ENCODE measurements around the gene GAGE2A.
"Not testable (repeated sequence)": the region's sequence is repeated elsewhere in the genome, so short reads cannot be mapped to it uniquely, and the experiment has no call there.

GAGE2A gene, protein sequence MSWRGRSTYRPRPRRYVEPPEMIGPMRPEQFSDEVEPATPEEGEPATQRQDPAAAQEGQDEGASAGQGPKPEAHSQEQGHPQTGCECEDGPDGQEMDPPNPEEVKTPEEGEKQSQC

DNA sequence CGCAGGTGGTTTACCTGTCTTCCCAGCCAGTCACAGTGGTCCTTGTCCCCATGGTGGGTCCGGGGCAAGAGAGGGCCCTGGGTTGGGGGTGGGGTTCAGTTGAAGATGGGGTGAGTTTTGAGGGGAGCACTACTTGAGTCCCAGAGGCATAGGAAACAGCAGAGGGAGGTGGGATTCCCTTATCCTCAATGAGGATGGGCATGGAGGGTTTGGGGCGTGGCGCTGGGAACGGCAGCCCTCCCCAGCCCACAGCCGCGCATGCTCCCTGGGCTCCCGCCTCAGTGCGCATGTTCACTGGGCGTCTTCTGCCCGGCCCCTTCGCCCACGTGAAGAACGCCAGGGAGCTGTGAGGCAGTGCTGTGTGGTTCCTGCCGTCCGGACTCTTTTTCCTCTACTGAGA lies at the start of gene GAGE2A:
GAGE2A (plus strand) TSS at position 301 of the 400 bp plus-strand sequence. CDS start 1,155 bp downstream, outside the sequence.
- DNase-seq (ENCODE audit: low read depth) = not testable (repeated sequence)

DNA sequence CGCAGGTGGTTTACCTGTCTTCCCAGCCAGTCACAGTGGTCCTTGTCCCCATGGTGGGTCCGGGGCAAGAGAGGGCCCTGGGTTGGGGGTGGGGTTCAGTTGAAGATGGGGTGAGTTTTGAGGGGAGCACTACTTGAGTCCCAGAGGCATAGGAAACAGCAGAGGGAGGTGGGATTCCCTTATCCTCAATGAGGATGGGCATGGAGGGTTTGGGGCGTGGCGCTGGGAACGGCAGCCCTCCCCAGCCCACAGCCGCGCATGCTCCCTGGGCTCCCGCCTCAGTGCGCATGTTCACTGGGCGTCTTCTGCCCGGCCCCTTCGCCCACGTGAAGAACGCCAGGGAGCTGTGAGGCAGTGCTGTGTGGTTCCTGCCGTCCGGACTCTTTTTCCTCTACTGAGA lies 47.9 kb upstream of the GAGE2A start, which contains the start of gene GAGE12D:
GAGE12D (plus strand) TSS at position 301 of the 400 bp plus-strand sequence. CDS start 1,155 bp downstream, outside the sequence.
- not testable (repeated sequence) for DNase-seq (ENCODE audit: low read depth)

DNA sequence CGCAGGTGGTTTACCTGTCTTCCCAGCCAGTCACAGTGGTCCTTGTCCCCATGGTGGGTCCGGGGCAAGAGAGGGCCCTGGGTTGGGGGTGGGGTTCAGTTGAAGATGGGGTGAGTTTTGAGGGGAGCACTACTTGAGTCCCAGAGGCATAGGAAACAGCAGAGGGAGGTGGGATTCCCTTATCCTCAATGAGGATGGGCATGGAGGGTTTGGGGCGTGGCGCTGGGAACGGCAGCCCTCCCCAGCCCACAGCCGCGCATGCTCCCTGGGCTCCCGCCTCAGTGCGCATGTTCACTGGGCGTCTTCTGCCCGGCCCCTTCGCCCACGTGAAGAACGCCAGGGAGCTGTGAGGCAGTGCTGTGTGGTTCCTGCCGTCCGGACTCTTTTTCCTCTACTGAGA lies 38.3 kb upstream of the GAGE2A start, which contains the start of gene GAGE12E:
GAGE12E (plus strand) TSS at position 301 of the 400 bp plus-strand sequence. CDS start 1,155 bp downstream, outside the sequence.
- DNase-seq (ENCODE audit: low read depth) = not testable (repeated sequence)

DNA sequence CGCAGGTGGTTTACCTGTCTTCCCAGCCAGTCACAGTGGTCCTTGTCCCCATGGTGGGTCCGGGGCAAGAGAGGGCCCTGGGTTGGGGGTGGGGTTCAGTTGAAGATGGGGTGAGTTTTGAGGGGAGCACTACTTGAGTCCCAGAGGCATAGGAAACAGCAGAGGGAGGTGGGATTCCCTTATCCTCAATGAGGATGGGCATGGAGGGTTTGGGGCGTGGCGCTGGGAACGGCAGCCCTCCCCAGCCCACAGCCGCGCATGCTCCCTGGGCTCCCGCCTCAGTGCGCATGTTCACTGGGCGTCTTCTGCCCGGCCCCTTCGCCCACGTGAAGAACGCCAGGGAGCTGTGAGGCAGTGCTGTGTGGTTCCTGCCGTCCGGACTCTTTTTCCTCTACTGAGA lies 28.8 kb upstream of the GAGE2A start, which contains the start of gene GAGE12F:
GAGE12F (plus strand) TSS at position 301 of the 400 bp plus-strand sequence. CDS start 1,155 bp downstream, outside the sequence.
- DNase-seq (ENCODE audit: low read depth) = not testable (repeated sequence)

DNA sequence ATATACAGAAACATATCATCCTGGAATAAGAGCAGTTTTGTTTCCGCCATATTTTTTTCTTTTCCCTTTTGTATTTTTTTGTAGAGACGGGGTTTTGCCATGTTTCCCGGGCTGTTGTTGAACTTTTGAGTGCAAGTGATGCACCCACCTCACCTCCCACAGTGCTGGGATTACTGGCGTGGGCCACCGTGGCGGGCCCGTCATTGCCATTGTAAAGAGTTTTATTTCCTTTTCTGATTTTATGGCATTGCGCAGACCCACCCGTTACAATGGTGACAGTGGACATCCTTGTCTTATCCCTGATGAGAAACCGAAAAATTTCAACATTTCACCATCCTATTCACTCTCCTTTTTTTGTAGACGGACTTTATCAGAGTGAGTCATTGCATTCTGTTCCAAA lies 20.6 kb upstream of the GAGE2A start:
- DNase-seq (ENCODE audit: low read depth) = not testable (repeated sequence)

DNA sequence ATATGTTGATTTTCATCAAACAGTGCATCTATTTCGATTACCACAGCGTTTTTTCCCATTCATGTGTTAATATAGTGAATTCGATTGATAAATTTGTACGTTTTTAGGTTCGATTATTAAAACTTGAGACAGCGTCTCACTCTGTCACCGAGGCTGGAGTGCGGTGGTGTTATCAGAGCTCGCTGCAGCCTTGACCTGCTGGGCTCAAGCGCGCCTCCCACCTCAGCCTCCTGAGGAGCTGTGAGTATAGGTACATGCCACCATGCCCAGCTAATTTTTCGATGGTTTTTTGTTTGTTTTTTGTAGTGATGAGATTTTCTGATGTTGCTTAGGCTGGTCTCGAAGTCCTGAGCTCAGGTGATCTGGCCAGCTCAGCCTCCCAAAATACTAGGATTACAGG lies 20.1 kb upstream of the GAGE2A start:
- DNase-seq (ENCODE audit: low read depth) = not testable (repeated sequence)

DNA sequence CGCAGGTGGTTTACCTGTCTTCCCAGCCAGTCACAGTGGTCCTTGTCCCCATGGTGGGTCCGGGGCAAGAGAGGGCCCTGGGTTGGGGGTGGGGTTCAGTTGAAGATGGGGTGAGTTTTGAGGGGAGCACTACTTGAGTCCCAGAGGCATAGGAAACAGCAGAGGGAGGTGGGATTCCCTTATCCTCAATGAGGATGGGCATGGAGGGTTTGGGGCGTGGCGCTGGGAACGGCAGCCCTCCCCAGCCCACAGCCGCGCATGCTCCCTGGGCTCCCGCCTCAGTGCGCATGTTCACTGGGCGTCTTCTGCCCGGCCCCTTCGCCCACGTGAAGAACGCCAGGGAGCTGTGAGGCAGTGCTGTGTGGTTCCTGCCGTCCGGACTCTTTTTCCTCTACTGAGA lies 19.2 kb upstream of the GAGE2A start, which contains the start of gene GAGE12G:
GAGE12G (plus strand) TSS at position 301 of the 400 bp plus-strand sequence. CDS start 1,155 bp downstream, outside the sequence.
- not testable (repeated sequence) for DNase-seq (ENCODE audit: low read depth)

DNA sequence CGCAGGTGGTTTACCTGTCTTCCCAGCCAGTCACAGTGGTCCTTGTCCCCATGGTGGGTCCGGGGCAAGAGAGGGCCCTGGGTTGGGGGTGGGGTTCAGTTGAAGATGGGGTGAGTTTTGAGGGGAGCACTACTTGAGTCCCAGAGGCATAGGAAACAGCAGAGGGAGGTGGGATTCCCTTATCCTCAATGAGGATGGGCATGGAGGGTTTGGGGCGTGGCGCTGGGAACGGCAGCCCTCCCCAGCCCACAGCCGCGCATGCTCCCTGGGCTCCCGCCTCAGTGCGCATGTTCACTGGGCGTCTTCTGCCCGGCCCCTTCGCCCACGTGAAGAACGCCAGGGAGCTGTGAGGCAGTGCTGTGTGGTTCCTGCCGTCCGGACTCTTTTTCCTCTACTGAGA lies 9.6 kb upstream of the GAGE2A start, which contains the start of gene GAGE12H:
GAGE12H (plus strand) TSS at position 301 of the 400 bp plus-strand sequence. CDS start 1,155 bp downstream, outside the sequence.
- not testable (repeated sequence) for DNase-seq (ENCODE audit: low read depth)

DNA sequence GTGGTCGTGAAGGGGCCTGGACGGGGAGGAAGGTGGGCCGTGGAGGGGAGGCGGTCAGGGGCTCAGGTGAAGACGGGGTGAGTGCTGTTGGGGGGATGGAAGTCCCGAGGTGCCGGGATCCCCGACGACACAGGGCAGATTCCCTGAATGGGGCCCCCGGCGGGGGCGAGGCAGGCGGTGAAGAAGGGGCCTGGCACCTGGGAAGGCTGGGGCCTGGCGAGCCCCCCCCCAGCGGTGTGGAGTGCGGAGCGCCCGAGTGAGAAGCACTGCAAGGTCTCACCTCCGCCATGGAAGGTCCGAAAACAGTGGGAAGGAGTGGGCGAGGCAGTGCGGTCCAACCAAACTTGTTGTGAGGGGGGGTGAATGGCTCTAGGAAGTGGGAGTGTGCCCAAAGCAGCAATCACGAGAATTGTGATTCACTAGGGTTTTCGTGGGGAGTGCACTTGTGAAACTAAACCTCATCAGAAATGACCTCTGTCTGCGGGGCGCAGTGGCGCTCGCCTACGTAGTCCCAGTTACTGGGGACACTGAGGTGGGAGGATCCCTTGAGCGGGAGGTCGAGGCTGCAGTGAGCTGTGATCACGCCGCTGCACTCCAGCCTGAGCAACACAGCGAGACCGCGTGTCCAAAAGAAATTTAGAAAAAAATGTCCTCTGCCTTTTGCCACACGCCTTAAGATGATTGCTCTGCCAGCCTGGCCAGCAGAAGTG lies 628 bp downstream of the GAGE2A start:
- DNase-seq (ENCODE audit: low read depth) = not testable (repeated sequence)

DNA sequence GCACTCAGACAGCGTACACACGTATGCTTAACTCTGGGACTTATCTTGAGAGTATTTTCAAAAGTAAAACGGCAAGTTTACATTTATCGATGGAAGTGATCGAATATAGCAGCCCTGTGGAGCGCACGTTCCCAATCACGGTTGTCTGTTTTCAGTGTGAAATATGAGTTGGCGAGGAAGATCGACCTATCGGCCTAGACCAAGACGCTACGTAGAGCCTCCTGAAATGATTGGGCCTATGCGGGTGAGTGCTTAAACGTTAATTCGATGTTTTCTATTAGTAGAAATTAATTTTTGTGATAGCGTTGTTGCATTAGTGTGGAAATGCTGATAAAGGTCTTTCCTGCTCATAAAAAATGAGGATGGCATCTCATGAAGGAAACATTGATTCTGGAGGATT lies 1.2 kb downstream of the GAGE2A start:
- DNase-seq (ENCODE audit: low read depth) = not testable (repeated sequence)

DNA sequence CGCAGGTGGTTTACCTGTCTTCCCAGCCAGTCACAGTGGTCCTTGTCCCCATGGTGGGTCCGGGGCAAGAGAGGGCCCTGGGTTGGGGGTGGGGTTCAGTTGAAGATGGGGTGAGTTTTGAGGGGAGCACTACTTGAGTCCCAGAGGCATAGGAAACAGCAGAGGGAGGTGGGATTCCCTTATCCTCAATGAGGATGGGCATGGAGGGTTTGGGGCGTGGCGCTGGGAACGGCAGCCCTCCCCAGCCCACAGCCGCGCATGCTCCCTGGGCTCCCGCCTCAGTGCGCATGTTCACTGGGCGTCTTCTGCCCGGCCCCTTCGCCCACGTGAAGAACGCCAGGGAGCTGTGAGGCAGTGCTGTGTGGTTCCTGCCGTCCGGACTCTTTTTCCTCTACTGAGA lies 9.4 kb downstream of the GAGE2A start, which contains the start of gene GAGE1:
GAGE1 (plus strand) TSS at position 301 of the 400 bp plus-strand sequence. CDS start 1,155 bp downstream, outside the sequence.
- not testable (repeated sequence) for DNase-seq (ENCODE audit: low read depth)

DNA sequence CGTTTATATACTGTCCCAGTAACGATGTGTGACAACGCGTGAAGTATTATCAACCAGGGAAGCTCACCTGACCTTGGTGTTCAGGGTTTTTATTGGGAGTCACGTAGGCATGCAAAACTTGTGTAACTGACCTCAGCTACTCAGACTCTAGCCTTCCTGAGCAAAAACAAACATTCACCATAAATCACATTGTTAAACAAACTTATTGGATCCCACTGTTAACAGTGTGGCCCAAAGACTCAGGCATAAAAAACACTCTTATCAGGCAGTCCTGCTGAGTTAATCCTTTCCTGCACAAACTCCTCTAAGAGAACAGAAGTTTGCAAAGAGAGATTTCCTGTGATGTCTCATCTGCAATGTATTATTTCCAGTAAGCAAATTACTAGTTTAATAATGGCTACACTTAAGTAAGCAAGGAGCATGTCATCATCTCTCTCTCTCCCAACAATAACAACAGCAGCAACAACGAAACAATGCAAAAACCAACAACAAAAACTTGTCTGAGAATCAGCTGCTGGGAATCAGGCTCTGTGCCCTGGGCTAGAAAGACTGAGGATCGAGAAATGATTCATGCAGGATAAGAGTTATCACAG lies 21.5 kb downstream of the GAGE2A start:
- no peak for DNase-seq (ENCODE audit: low read depth)

DNA sequence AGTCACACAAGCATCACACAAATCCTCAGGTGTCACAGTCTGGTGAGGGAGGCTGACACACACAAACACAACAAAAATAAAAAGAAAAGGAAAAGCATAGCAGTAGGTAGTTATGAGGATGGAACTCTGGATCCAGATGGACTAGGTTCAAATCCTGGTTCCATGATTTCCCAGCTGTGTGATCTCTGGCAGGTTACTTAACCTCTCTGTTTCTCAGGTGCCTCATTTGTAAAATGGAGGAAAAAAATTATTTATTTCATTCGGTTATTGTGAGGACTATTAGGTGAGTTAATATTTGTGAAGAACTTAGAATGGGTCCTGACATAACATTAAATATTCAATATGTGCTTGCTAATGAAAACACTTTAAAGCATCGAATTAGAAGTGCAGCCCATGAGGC lies 29.3 kb downstream of the GAGE2A start:
- DNase-seq (ENCODE audit: low read depth) = no peak

DNA sequence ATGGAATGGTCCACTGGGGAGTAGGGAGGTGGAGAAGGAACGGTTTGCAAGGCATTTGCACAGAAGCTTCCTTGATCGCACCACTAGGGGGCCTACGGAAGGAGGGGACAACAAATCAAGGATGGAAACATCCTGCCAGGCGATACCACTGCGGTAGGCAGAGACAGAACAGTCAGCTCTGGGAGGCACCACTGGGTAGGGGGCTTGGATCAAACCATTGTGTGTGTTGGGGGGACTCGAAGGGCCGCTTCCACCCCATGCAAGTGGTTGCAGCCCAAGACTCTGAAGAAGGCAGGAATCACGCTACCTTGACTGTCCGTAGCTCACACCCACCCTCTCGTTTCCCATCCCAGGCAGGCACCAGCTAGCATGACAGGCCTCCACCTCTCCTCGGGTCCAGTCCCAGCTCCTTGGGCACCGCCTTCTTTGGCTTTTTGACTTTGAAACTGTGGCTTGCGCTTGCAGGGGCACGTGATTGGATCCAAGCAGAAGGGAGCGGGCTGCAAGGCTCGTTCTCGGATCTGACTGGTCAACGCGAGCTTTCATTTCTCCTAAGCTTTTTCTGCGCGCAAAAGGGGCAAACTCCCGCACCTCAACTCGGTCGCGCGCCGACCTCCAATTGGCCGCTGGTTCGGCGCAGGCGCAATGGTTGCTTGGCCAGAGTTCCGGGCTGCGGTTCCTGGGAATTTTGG lies 37.9 kb downstream of the GAGE2A start:
- no peak for DNase-seq (ENCODE audit: low read depth)

DNA sequence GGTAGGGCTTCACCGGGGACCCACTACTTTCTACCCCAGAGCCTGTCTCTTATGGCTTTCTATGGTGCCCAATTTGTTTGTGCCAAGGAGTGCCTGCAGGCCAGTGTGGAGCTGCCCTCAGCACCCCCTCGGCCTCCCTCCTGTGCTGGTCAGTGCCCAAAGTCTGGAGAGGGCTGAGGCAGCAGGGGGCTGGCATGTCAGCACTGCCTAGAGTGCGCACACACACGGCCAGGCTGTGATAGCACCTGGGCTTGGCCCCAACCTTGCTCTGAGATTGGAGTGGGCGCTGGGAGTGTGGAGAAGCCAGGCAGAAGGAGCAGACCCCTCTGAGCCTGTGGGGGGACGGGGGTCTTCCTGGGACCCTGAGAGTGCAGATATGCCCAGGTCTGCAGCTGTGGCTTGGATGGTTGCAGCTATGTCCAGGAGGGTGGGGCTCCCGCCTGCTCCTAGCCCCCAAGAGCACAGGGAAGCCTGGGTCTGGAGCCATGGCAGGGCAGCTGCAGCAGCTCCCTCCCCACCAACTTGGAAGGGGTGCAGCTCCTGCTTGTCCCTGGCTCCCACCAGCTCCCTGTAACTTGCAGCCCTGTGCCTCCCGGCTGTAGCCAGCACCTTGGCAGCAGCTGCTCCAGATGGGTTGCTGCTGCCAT lies 55.8 kb downstream of the GAGE2A start:
- DNase-seq (ENCODE audit: low read depth) = no peak
